ENCODE measurements around the gene ITPR1. TPM values are rescaled to one million over a fixed set of nuclear protein-coding genes. Genes with fewer than 3 reads are reported as not detected.

The ITPR1 gene
- total RNA-seq, 2 experiments from 2014 or later: 48.6 to 55.6 TPM

DNA sequence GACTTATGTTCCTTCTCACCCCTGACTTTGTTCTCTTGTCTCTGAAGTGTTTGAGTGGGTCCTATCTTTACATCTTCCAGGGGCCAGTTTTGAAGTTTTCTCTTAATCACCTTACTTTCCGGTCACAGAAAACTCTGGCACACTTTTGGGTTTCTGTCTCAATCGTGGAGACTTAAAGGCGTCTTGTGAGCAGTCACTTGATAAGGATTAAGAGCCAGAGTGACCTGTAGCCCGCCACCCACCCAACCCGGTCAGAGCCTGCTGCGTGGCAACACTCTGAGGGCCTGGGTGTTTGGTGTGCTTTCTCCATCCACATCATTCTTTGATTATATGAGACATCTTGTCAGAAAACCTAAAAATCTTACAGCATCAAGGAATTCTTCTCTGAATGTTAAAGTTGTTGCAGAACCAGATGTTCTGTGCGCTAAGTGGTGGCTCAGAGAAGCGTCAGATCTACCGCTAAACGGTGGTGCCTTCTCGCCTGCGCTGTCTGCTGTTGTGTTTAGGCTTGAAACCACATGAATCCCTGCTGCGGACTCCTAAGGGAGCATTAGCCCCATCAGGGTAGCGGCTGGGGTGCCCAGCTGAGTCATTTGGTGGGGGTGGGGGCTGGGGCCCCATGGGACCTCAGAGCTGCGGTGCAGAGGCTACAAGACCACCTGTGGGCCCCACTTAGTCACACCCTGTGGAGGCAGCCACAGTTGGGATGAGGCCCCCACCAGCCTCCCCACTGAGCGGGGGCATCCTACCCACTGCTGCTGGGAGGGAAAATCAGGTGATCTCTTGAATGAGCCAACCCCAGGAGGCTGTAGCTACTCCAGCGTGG, 327.4 kb downstream of the ITPR1 start:
- H3K27me3 Mint-ChIP-seq: no peaks in the 10 kb centered on the region
- intact Hi-C loops (cut with DNase I, micrococcal nuclease): loop anchor here in 1 of 2 experiments (1.0 to 5.0 kb wide), 2 partner anchors 14 to 328 kb away; partner anchors contain the start of gene ITPR1
- H3K9me3 Mint-ChIP-seq (ENCODE audit: low read depth): peaks cover 14% of the 10 kb centered on the region
- peaks cover 74% of the 10 kb centered on the region for H3K36me3 Mint-ChIP-seq (ENCODE audit: low read depth)
- ChIA-PET POLR2A (interaction anchor here (1.0 to 1.9 kb wide), 3 partner anchors 11 to 160 kb away, joined by 3 to 9 read pairs (median 3); no protein-coding TSS in a partner anchor), CTCF (interaction anchor here (0.7 to 2.2 kb wide), 9 partner anchors 10 to 161 kb away, joined by 3 to 8 read pairs (median 4); no protein-coding TSS in a partner anchor)
- H3K4me1 Mint-ChIP-seq: peaks cover 63% of the 10 kb centered on the region
- peak overlapping the region; percentile 88 for H3K27ac Mint-ChIP-seq
- H3K4me3 Mint-ChIP-seq: no peak overlapping the region
- ATAC-seq (peak; percentile 6), DNase-seq (peak; percentile 64)

DNA sequence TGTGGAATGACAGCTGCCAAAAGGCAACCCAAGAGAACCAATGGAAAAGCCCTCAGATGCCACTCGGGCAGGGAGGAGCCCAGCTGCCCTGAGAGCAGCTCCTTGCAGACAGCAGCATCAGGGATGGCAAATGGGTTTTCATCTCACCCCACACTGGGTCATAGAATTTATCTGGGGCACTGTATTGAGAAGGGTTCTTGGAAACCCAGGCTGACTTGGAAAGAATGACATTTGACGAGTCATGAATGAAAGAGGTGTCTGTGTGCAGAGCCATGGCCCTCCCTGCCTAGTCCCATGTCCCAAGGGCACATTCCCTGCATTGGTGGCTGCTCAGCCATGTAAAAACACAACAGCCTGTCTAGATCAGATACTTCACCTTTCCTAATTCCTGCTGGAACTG, 328.2 kb downstream of the ITPR1 start:
- H3K36me3 Mint-ChIP-seq (ENCODE audit: low read depth): peaks cover 69% of the 10 kb centered on the region
- intact Hi-C loops (cut with DNase I, micrococcal nuclease): loop anchor here in 1 of 2 experiments (1.0 to 5.0 kb wide), 2 partner anchors 15 to 329 kb away; partner anchors contain the start of gene ITPR1
- H3K4me1 Mint-ChIP-seq: peaks cover 71% of the 10 kb centered on the region
- H3K4me3 Mint-ChIP-seq: peak overlapping the region; percentile 41
- DNase-seq (peak; percentile 61), ATAC-seq (peak; percentile 65)
- POLR2A ChIA-PET: interaction anchor here (0.6 to 1.9 kb wide), 6 partner anchors 10 to 301 kb away, joined by 3 to 9 read pairs (median 6); partner anchors contain the start of genes ARL8B and BHLHE40
- CTCF ChIA-PET: interaction anchor here (0.6 to 2.2 kb wide), 12 partner anchors 9 to 204 kb away, joined by 3 to 8 read pairs (median 4); no protein-coding TSS in a partner anchor
- H3K27ac Mint-ChIP-seq: peak overlapping the region; percentile 88
- H3K9me3 Mint-ChIP-seq (ENCODE audit: low read depth): peaks cover 12% of the 10 kb centered on the region
- H3K27me3 Mint-ChIP-seq: no peaks in the 10 kb centered on the region

DNA sequence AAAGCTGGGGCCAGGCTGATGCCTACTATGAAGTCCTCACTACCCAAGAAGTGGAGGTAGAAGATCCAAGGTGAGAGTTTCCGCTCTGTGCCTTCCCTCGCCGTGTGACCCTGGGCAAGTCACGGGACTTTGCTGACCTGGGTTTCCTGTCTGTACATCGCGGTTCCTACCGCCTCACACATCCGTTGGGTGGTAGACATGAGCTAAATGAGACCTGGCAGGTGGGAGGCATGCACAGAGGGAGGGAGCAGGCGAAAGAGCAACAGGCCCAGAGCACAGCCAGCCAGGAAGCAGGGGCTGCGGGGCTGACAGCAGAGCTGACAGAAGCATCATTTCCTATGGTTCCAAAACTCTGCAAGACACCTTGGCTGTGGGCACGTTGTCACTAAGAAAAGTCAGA, 328.8 kb downstream of the ITPR1 start:
- peaks cover 77% of the 10 kb centered on the region for H3K4me1 Mint-ChIP-seq
- DNase-seq: peak; percentile 88
- peaks cover 9% of the 10 kb centered on the region for H3K9me3 Mint-ChIP-seq (ENCODE audit: low read depth)
- peak; percentile 84 for ATAC-seq
- POLR2A ChIA-PET: interaction anchor here (0.6 to 1.9 kb wide), 5 partner anchors 10 to 300 kb away, joined by 4 to 9 read pairs (median 7); partner anchors contain the start of genes ARL8B and BHLHE40
- H3K4me3 Mint-ChIP-seq: peak overlapping the region; percentile 41
- H3K27ac Mint-ChIP-seq: peak overlapping the region; percentile 88
- H3K27me3 Mint-ChIP-seq: no peaks in the 10 kb centered on the region
- H3K36me3 Mint-ChIP-seq (ENCODE audit: low read depth): peaks cover 65% of the 10 kb centered on the region
- intact Hi-C loops (cut with DNase I, micrococcal nuclease): loop anchor here (1.0 to 5.0 kb wide), 6 partner anchors 8 to 330 kb away; partner anchors contain the start of genes BHLHE40 (in 1 of the 2) and ITPR1 (in 1 of the 2)
- CTCF ChIA-PET: interaction anchor here (0.6 to 2.2 kb wide), 14 partner anchors 8 to 243 kb away, joined by 3 to 8 read pairs (median 4); no protein-coding TSS in a partner anchor

DNA sequence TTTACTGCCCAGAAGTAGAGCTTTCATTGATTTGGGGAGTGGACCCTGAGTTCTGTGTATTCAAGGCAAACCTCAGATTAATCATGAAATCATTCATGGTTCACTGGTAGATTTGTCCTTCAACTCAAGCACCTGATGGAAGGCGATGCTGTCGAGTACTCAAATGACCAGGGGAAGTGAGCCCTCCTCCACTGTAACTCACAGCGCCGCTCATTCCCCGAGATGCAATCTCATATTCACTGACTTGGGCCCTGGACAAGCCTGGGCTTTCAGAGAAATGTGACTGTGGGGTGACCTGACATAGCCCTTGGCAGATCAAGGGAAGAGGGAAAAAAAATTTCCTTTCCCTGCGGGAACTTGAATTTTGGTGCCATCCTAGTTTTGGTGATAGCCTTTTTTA, 329.4 kb downstream of the ITPR1 start:
- intact Hi-C loops (cut with DNase I, micrococcal nuclease): loop anchor here (1.0 to 5.0 kb wide), 5 partner anchors 8 to 330 kb away; partner anchors contain the start of genes BHLHE40 (in 1 of the 2) and ITPR1 (in 1 of the 2)
- no peak for ATAC-seq
- no peaks in the 10 kb centered on the region for H3K27me3 Mint-ChIP-seq
- H3K27ac Mint-ChIP-seq: peak overlapping the region; percentile 88
- peaks cover 3% of the 10 kb centered on the region for H3K9me3 Mint-ChIP-seq (ENCODE audit: low read depth)
- H3K36me3 Mint-ChIP-seq (ENCODE audit: low read depth): peaks cover 65% of the 10 kb centered on the region
- no peak for DNase-seq
- H3K4me3 Mint-ChIP-seq: peak overlapping the region; percentile 41
- H3K4me1 Mint-ChIP-seq: peaks cover 83% of the 10 kb centered on the region
- CTCF ChIA-PET: interaction anchor here (1.0 to 2.2 kb wide), 8 partner anchors 12 to 203 kb away, joined by 3 to 8 read pairs (median 5); no protein-coding TSS in a partner anchor
- POLR2A ChIA-PET: interaction anchor here (0.6 to 1.9 kb wide), 4 partner anchors 9 to 156 kb away, joined by 4 to 9 read pairs (median 8); partner anchors contain the start of gene BHLHE40

DNA sequence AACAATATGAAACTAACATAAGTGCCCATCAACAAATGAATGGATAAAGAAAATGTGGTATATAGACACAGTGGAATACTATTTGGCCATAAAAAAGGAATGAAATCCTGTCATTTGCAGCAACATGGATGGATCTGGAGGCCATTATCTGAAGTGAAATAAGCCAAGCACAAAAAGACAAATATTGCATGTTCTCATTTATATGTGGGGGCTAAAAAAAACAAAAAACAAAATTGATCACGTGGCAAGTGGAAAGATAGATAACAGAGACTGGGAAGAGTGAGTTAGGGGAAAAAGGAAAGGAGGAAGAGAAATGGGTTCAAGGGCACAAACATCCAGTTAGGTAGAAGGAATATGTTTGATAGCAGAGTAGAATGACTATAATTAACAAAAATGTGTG, 330.2 kb downstream of the ITPR1 start:
- H3K4me1 Mint-ChIP-seq: peaks cover 91% of the 10 kb centered on the region
- no peak overlapping the region for H3K4me3 Mint-ChIP-seq
- DNase-seq (no peak), ATAC-seq (no peak)
- H3K27me3 Mint-ChIP-seq: no peaks in the 10 kb centered on the region
- no peaks in the 10 kb centered on the region for H3K9me3 Mint-ChIP-seq (ENCODE audit: low read depth)
- H3K36me3 Mint-ChIP-seq (ENCODE audit: low read depth): peaks cover 65% of the 10 kb centered on the region
- H3K27ac Mint-ChIP-seq: peak overlapping the region; percentile 39
- intact Hi-C loops (cut with DNase I, micrococcal nuclease): loop anchor here in 1 of 2 experiments (5.0 kb wide), 1 partner anchor 331 kb away; the partner anchor contains the start of gene ITPR1
- ChIA-PET CTCF (interaction anchor here (1.3 to 1.9 kb wide), 3 partner anchors 112 to 157 kb away, joined by 3 to 6 read pairs (median 5); no protein-coding TSS in a partner anchor), POLR2A (no interaction called here)

DNA sequence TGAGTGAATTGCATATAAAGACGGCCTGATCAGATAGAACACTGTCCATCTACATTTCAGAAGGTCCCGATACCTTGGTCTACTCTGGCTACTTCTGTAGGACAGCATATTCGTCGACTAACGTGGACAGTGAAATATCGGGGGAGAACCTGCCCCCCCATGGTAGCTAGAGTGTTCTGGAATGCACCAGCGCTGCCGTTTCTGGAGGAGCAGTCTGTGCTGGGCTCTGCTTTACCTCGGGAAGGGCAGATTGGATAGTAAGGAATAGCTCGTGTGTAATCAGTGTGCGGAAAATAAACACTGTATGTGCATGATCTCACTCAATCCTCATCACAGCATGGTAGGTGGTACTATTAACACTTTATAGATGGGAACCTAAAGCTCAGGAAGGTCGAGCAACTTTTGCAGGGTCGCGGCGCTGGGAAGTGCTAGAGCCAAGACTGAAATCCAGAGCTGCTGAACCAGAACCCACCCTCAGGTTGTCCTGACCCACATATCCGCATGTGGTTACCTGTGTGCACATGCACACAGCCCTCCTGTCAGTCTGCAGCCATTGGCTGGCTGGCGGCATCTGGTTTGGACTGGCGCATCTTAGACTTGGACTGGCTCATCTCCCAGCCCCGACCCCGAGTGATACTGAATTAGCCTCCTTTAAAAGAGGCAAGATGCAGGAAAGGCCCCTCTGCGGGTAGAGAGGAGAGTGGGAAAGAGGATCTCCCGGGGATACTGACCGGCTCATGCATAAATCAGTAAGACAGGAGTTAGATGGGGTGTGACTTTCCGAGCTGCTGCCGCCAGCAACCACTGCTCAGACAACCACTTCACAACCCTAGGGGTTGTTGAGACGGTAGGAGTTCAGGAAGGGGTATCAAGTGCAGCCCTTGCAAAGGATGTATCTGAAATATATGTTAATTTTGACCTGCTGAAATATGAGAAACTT, 331.1 kb downstream of the ITPR1 start:
- no peaks in the 10 kb centered on the region for H3K27me3 Mint-ChIP-seq
- H3K9me3 Mint-ChIP-seq (ENCODE audit: low read depth): no peaks in the 10 kb centered on the region
- H3K36me3 Mint-ChIP-seq (ENCODE audit: low read depth): peaks cover 66% of the 10 kb centered on the region
- DNase-seq (no peak), ATAC-seq (no peak)
- peak overlapping the region; percentile 48 for H3K27ac Mint-ChIP-seq
- POLR2A ChIA-PET: interaction anchor here (0.8 kb wide), 1 partner anchor 26 kb away, joined by 3 read pairs; no protein-coding TSS in a partner anchor
- peaks cover 99% of the 10 kb centered on the region for H3K4me1 Mint-ChIP-seq
- intact Hi-C loops (cut with DNase I, micrococcal nuclease): loop anchor here in 1 of 2 experiments (5.0 kb wide), 1 partner anchor 332 kb away; the partner anchor contains the start of gene ITPR1
- H3K4me3 Mint-ChIP-seq: peak overlapping the region; percentile 62
- CTCF ChIA-PET: interaction anchor here (0.5 to 1.9 kb wide), 6 partner anchors 18 to 660 kb away, joined by 3 to 6 read pairs (median 3); no protein-coding TSS in a partner anchor

DNA sequence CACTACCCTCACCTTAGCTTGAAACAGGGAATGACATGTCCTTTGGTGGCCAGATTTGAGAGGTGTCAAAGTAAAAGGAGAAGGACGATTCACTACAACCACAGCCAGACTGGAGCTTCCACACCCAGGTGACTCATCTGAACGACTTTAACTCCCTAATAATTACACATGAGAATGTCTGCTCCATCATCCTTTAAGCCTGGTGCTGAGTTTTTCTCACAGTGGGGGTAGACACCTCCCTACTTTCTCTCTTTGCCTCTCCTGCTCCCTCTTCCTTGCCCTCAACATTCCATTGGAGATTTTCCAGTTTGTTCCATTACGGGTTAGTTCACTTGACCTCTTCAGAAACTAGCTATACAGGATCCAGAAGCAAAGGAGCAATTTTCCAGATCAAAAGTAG, 331.8 kb downstream of the ITPR1 start:
- peaks cover 67% of the 10 kb centered on the region for H3K36me3 Mint-ChIP-seq (ENCODE audit: low read depth)
- peak overlapping the region; percentile 48 for H3K27ac Mint-ChIP-seq
- peaks cover 99% of the 10 kb centered on the region for H3K4me1 Mint-ChIP-seq
- no peaks in the 10 kb centered on the region for H3K27me3 Mint-ChIP-seq
- CTCF ChIA-PET: interaction anchor here (0.6 to 1.9 kb wide), 5 partner anchors 17 to 659 kb away, joined by 3 to 6 read pairs (median 3); no protein-coding TSS in a partner anchor
- H3K4me3 Mint-ChIP-seq: peak overlapping the region; percentile 62
- ATAC-seq: no peak
- POLR2A ChIA-PET: interaction anchor here (0.8 kb wide), 1 partner anchor 25 kb away, joined by 3 read pairs; no protein-coding TSS in a partner anchor
- no peak for DNase-seq
- no peaks in the 10 kb centered on the region for H3K9me3 Mint-ChIP-seq (ENCODE audit: low read depth)
- intact Hi-C loops (cut with DNase I, micrococcal nuclease): loop anchor here (5.0 kb wide), 2 partner anchors 297 to 333 kb away; partner anchors contain the start of genes ARL8B (in 1 of the 2) and ITPR1 (in 1 of the 2)

DNA sequence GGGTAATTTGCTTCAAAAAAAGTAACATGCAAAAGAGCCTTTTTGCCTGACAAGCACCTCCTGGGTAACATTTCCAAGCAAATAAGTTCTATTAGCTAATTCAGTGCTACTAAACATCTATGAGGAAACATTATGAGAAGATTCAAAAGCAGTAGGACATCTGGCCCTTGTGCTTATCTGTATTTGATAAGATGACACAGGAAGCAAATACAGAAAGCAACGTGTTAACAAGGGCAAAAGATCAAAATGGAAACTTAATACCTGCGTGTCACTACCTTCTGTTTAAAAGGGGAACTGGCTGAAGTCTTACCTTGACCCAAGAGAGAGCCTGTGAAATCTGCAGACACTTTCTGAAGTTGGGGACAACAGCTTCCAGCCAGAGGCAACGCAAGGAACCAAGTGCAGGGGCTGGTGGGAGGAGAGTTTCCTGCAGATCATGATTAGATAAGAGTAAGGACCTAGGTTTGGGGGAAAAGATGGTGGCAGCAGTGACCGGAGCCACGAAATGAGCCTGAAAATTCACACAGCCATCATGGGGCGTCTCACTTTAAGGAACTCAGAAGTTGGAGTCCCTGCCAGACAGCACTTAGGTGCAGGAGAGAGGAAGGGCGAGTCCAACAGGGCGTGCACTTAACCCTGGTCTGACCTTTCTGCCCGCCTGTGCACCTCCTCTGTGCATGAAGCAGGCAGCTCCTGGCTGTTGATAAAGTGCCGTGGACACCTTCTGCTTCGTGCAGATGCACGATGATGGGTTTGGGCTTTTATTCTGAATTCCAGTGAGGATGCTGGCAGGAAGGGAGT, 332.5 kb downstream of the ITPR1 start:
- peak overlapping the region; percentile 62 for H3K4me3 Mint-ChIP-seq
- peak overlapping the region; percentile 87 for H3K27ac Mint-ChIP-seq
- CTCF ChIA-PET: interaction anchor here (0.8 to 1.9 kb wide), 4 partner anchors 16 to 114 kb away, joined by 3 to 8 read pairs (median 4); no protein-coding TSS in a partner anchor
- no peak for ATAC-seq
- H3K4me1 Mint-ChIP-seq: peaks cover 96% of the 10 kb centered on the region
- POLR2A ChIA-PET: no interaction called here
- no peaks in the 10 kb centered on the region for H3K9me3 Mint-ChIP-seq (ENCODE audit: low read depth)
- peak; percentile 59 for DNase-seq
- peaks cover 65% of the 10 kb centered on the region for H3K36me3 Mint-ChIP-seq (ENCODE audit: low read depth)
- intact Hi-C loops (cut with DNase I, micrococcal nuclease): loop anchor here in 1 of 2 experiments (5.0 kb wide), 1 partner anchor 297 kb away; the partner anchor contains the start of gene ARL8B
- H3K27me3 Mint-ChIP-seq: no peaks in the 10 kb centered on the region

Data from activated CD4-positive, alpha-beta T cell treated with anti-CD3 and anti-CD28 coated beads for 36 hours (primary cell).